Sigmoid colon (tissue), 7 donors: ENCODE results near the gene KIDINS220. TPM values are rescaled to one million over a fixed set of nuclear protein-coding genes. Genes with fewer than 3 reads are reported as not detected.

ENCODE experiments used
- DNase-seq: peaks from one replicate; pipeline ENCODE4 v3.0.0-alpha.2; 2019
- H3K27ac ChIP-seq, 4 donors: fragments of 200-600 bp; sonication (generic); one replicate each; pipeline ENCODE4 v1.5.1; 2016 to 2019; ENCODE audit warnings: mild to moderate bottlenecking in 1 of 4
- H3K27me3 ChIP-seq, 3 donors: fragments of 200-600 bp; sonication (generic); one replicate each; pipeline ENCODE4 v1.5.1; 2019; ENCODE audit warnings: mild to moderate bottlenecking in 1 of 3
- H3K36me3 ChIP-seq, 4 donors: fragments of 200-600 bp; sonication (generic); one replicate each; pipeline ENCODE4 v1.5.1; 2016 to 2019
- H3K4me1 ChIP-seq, 4 donors: fragments of 200-600 bp; sonication (generic); one replicate each; pipeline ENCODE4 v1.5.1; 2017 to 2019
- H3K4me3 ChIP-seq, 4 donors: fragments of 200-600 bp; sonication (generic); one replicate each; pipeline ENCODE4 v1.5.1; 2017 to 2019; ENCODE audit warnings: mild to moderate bottlenecking in 2 of 4, moderate library complexity in 1 of 4
- H3K9me3 ChIP-seq, 4 donors: fragments of 200-600 bp in 3 of 4; sonication (generic) in 3 of 4; one replicate each; pipeline versions ENCODE4 v1.5.1 to v1.6.1; 2013 to 2019
- CTCF ChIP-seq, 4 experiments: fragments of 450-650 bp in 3 of 4; fragments of 200-600 bp in 1 of 4; IDR thresholded peaks; one replicate each; pipeline ENCODE4 v1.5.1; 2016 to 2019; ENCODE audit warnings: antibody characterized with exemption in 4 of 4, mild to moderate bottlenecking in 3 of 4, moderate library complexity in 2 of 4
- EP300 ChIP-seq, 4 donors: sonication (generic); formaldehyde crosslinking; IDR thresholded peaks; one replicate each; pipeline ENCODE4 v1.6.1; 2017; ENCODE audit warnings: antibody characterized with exemption in 4 of 4
- POLR2A ChIP-seq, 2 donors: fragments of 450-650 bp; IDR thresholded peaks; one replicate each; pipeline ENCODE4 v1.6.1; 2016; ENCODE audit warnings: antibody characterized with exemption in 2 of 2, mild to moderate bottlenecking in 2 of 2, moderate library complexity in 2 of 2
- POLR2AphosphoS5 ChIP-seq, 4 donors: sonication (generic); formaldehyde crosslinking; IDR thresholded peaks; one replicate each; pipeline ENCODE4 v1.6.1; 2017; ENCODE audit warnings: antibody characterized with exemption in 4 of 4
- WGBS, 2 donors: extraction: QIAGEN DNeasy Blood & Tissue Kit; methylation state at CpG; one replicate each; pipeline ENCODE4 v1.1.7; 2013; 5-methylcytosine and 5-hydroxymethylcytosine counted together
- intact Hi-C: fragments of 100-400 bp; cut with DNase I; formaldehyde crosslinking; loops from one replicate; pipeline ENCODE4 v1.15.1; 2023
- polyA plus RNA-seq, 3 donors: library from polyadenylated mRNA; stranded (reverse); fragments of 200-250 nt; gene quantifications; one replicate each; pipeline ENCODE4 v1.2.3, GENCODE V29; 2013
- total RNA-seq, 4 donors: library from RNA; depleted of rRNA; stranded (reverse); fragments of >200 nt; gene quantifications; one replicate each; pipeline ENCODE4 v1.1.0, GENCODE V29; 2016
- donor health status: healthy with polysubstance abuse.
- donor health status: Bipolar disorder and iron deficiency.
- donor health status: healthy.

KIDINS220 gene
- total and polyA plus RNA-seq, 7 donors, result 3.0 to 111 (median 85.7) TPM

- TF ChIP-seq POLR2AphosphoS5 (IDR thresholded peaks at IDR 0.05) (peak in 2 of 4 donors; percentile 27 to 46), EP300 (IDR thresholded peaks at IDR 0.05) (no peak), CTCF (IDR thresholded peaks at IDR 0.05) (no peak)
- no peaks in the 10 kb centered on the region for H3K27me3 ChIP-seq
- DNase-seq, result peak; percentile 82
- H3K27ac ChIP-seq, result peak overlapping the region; percentile 90 to 99 (median 98)
- no peaks in the 10 kb centered on the region for H3K9me3 ChIP-seq
- intact Hi-C loops, result loop anchor here (5.0 to 10.0 kb wide), 2 partner anchors 376 to 534 kb away; no protein-coding TSS in a partner anchor
- 1 to 3% methylated on average over 29 of the region's 30 CpGs for WGBS, 2 donors
- no peaks in the 10 kb centered on the region for H3K36me3 ChIP-seq
- H3K4me3 ChIP-seq, result peak overlapping the region; percentile 70 to 96 (median 86)
- peaks cover 0 to 52% (median 41%) of the 10 kb centered on the region in 4 donors for H3K4me1 ChIP-seq
Measured at GRCh38 chr2:8680822-8681760, 156.3 kb downstream of the KIDINS220 start.

GRCh38 chr2:8679827-8680731, 157.3 kb downstream of the KIDINS220 start:
- DNase-seq, result peak; percentile 77
- Histone ChIP-seq H3K4me1 (peaks cover 0 to 53% (median 39%) of the 10 kb centered on the region in 4 donors), H3K9me3 (no peaks in the 10 kb centered on the region), H3K4me3 (peak overlapping the region; percentile 56 to 80 (median 67)), H3K27ac (peak overlapping the region; percentile 90 to 99 (median 98)), H3K36me3 (no peaks in the 10 kb centered on the region), H3K27me3 (no peaks in the 10 kb centered on the region)
- TF ChIP-seq POLR2AphosphoS5 (IDR thresholded peaks at IDR 0.05) (peak in 3 of 4 donors; percentile 28 to 57 (median 42)), EP300 (IDR thresholded peaks at IDR 0.05) (no peak), POLR2A (IDR thresholded peaks at IDR 0.05) (peak in 1 of 2 donors; percentile 57), CTCF (IDR thresholded peaks at IDR 0.05) (no peak)
- intact Hi-C loops, result loop anchor here (5.0 to 10.0 kb wide), 6 partner anchors 98 to 678 kb away; no protein-coding TSS in a partner anchor
- 10 to 56% methylated on average over 19 of the region's 19 CpGs for WGBS, 2 donors

- H3K27ac ChIP-seq, result peak overlapping the region; percentile 90 to 99 (median 98)
- H3K9me3 ChIP-seq, result peaks cover 0 to 2% (median under 1%) of the 10 kb centered on the region in 4 donors
- 5 to 29% methylated on average over 8 of the region's 8 CpGs for WGBS, 2 donors
- peaks cover 0 to 49% (median 33%) of the 10 kb centered on the region in 4 donors for H3K4me1 ChIP-seq
- H3K27me3 ChIP-seq, result no peaks in the 10 kb centered on the region
- no peak for DNase-seq
- intact Hi-C loops, result loop anchor here (5.0 kb wide), 4 partner anchors 97 to 677 kb away; no protein-coding TSS in a partner anchor
- peak overlapping the region; percentile 56 to 80 (median 67) for H3K4me3 ChIP-seq
- no peaks in the 10 kb centered on the region for H3K36me3 ChIP-seq
- no peak for TF ChIP-seq POLR2AphosphoS5 (IDR thresholded peaks at IDR 0.05)
- TF ChIP-seq POLR2A (IDR thresholded peaks at IDR 0.05), result no peak
- TF ChIP-seq EP300 (IDR thresholded peaks at IDR 0.05), result no peak
- no peak for TF ChIP-seq CTCF (IDR thresholded peaks at IDR 0.05)
Measured at GRCh38 chr2:8679567-8679826, 157.9 kb downstream of the KIDINS220 start.

Other genes starting within 250 kb of the KIDINS220 start
- 100 to 1,000 TPM; 376 to 615 (median 527) TPM for gene ID2, start 155.6 kb downstream of the KIDINS220 start, total RNA-seq
- 100 to 1,000 TPM; 154 to 306 (median 224) TPM for gene ID2, start 155.6 kb downstream of the KIDINS220 start, polyA plus RNA-seq
- 10 to 100 TPM; 15.3 to 43.5 (median 16.5) TPM for gene MBOAT2, start 166.1 kb upstream of the KIDINS220 start, total RNA-seq
- 10 to 100 TPM in 2 of 3 donors, 1 to 10 TPM in 1; 8.4 to 14.9 (median 12.9) TPM for gene MBOAT2, start 166.1 kb upstream of the KIDINS220 start, polyA plus RNA-seq